GM21825 (cell line): ENCODE results near the gene SYNE3.

Experiments used
- ATAC-seq: cut with Tn5 transposase; IDR thresholded peaks from one replicate; pipeline ENCODE4 v1.9.1; 2021; ENCODE audit warnings: mild to moderate bottlenecking, moderate library complexity; ENCODE audit not compliant: unreplicated experiment

SYNE3 gene

GRCh38 chr14:95478309-95478708 is 38.1 kb downstream of the SYNE3 start:
- no peak for ATAC-seq

- no peak for ATAC-seq
These were observed 38.8 kb downstream of the SYNE3 start for GRCh38 chr14:95477411-95478269.

GRCh38 chr14:95476747-95477146 is 39.7 kb downstream of the SYNE3 start:
- no peak for ATAC-seq

- no peak for ATAC-seq
These were observed 40.8 kb downstream of the SYNE3 start for GRCh38 chr14:95475540-95476240.

GRCh38 chr14:95474941-95475340 is 41.5 kb downstream of the SYNE3 start:
- ATAC-seq: no peak

- ATAC-seq: no peak
These were observed 42.0 kb downstream of the SYNE3 start for GRCh38 chr14:95474486-95474885.

- ATAC-seq: no peak
These were observed 43.6 kb downstream of the SYNE3 start for GRCh38 chr14:95472819-95473251.

GRCh38 chr14:95471476-95471875 is 45.0 kb downstream of the SYNE3 start:
- no peak for ATAC-seq

- no peak for ATAC-seq
These were observed 45.4 kb downstream of the SYNE3 start for GRCh38 chr14:95471016-95471415.

- ATAC-seq: no peak
These were observed 47.3 kb downstream of the SYNE3 start for GRCh38 chr14:95469134-95469481.

GRCh38 chr14:95468448-95469133 is 47.9 kb downstream of the SYNE3 start:
- no peak for ATAC-seq

GRCh38 chr14:95467657-95468056 is 48.8 kb downstream of the SYNE3 start:
- no peak for ATAC-seq

- no peak for ATAC-seq
These were observed 49.2 kb downstream of the SYNE3 start for GRCh38 chr14:95467232-95467631.
